Type B pancreatic cell (in vitro differentiated cells): Measurements from ENCODE around the gene PTCH1. TPM values are rescaled to one million over a fixed set of nuclear protein-coding genes. Genes with fewer than 3 reads are reported as not detected.

ENCODE experiments used
- DNase-seq: peaks from one replicate; pipeline ENCODE4 v3.0.0; 2021; ENCODE audit warnings: mixed read lengths; ENCODE audit not compliant: unreplicated experiment; ENCODE audit errors: extremely low spot score
- H3K27ac Mint-ChIP-seq: 2 replicates; pipeline ENCODE4 v1.8.0; 2021; ENCODE audit warnings: mild to moderate bottlenecking, mixed read lengths
- H3K27me3 Mint-ChIP-seq: 2 replicates; pipeline ENCODE4 v1.8.0; 2021; ENCODE audit warnings: mixed read lengths
- H3K36me3 Mint-ChIP-seq: 2 replicates; pipeline ENCODE4 v1.8.0; 2021; ENCODE audit warnings: mixed read lengths
- H3K4me1 Mint-ChIP-seq: one replicate; pipeline ENCODE4 v1.8.0; 2021; ENCODE audit warnings: mixed read lengths; ENCODE audit not compliant: unreplicated experiment
- H3K4me3 Mint-ChIP-seq: 2 replicates; pipeline ENCODE4 v1.8.0; 2021; ENCODE audit warnings: mild to moderate bottlenecking, mixed read lengths
- H3K9me3 Mint-ChIP-seq: 2 replicates; pipeline ENCODE4 v1.8.0; 2021; ENCODE audit warnings: mixed read lengths
- total RNA-seq: library from RNA; stranded (reverse); gene quantifications from 2 replicates; pipeline ENCODE4 v1.2.1, GENCODE V29; 2021; ENCODE audit warnings: low replicate concordance
- TF ChIP-seq, protein P1 (sequence below): fragments of 200-600 bp; sonication (generic); conservative IDR thresholded peaks from 2 replicates; pipeline ENCODE4 v1.5.0; 2021; ENCODE audit warnings: antibody characterized with exemption, mild to moderate bottlenecking

Gene PTCH1
- total RNA-seq, 1 donor from 2014 or later, result 123 TPM

DNA sequence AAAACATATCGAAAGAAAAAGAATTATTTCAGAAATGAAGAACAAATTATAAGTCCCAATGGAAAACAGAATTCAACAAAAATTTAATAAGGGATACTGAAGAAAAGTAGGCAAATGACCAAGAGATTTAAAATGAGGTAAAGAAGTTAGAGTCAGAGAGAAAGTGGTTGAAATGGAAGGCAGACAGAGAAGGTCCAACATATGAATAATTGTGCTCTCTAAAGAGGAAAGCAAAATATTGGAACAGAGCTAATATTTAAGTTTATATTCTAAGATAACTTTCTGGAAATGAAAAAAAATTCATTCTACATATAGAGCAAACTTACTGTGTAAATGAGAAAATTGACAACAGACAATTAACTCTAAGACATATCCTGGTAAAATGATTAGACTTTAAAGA is 94.1 kb downstream of the PTCH1 start:
- Mint-ChIP-seq H3K4me3 (peak overlapping the region; percentile 39), H3K4me1 (peaks cover 6% of the 10 kb centered on the region), H3K36me3 (peaks cover 23% of the 10 kb centered on the region), H3K9me3 (peaks cover 16% of the 10 kb centered on the region), H3K27ac (no peak overlapping the region), H3K27me3 (no peaks in the 10 kb centered on the region)
- no peak for DNase-seq
- TF ChIP-seq, protein P1, sequence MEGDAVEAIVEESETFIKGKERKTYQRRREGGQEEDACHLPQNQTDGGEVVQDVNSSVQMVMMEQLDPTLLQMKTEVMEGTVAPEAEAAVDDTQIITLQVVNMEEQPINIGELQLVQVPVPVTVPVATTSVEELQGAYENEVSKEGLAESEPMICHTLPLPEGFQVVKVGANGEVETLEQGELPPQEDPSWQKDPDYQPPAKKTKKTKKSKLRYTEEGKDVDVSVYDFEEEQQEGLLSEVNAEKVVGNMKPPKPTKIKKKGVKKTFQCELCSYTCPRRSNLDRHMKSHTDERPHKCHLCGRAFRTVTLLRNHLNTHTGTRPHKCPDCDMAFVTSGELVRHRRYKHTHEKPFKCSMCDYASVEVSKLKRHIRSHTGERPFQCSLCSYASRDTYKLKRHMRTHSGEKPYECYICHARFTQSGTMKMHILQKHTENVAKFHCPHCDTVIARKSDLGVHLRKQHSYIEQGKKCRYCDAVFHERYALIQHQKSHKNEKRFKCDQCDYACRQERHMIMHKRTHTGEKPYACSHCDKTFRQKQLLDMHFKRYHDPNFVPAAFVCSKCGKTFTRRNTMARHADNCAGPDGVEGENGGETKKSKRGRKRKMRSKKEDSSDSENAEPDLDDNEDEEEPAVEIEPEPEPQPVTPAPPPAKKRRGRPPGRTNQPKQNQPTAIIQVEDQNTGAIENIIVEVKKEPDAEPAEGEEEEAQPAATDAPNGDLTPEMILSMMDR, result no peak

DNA sequence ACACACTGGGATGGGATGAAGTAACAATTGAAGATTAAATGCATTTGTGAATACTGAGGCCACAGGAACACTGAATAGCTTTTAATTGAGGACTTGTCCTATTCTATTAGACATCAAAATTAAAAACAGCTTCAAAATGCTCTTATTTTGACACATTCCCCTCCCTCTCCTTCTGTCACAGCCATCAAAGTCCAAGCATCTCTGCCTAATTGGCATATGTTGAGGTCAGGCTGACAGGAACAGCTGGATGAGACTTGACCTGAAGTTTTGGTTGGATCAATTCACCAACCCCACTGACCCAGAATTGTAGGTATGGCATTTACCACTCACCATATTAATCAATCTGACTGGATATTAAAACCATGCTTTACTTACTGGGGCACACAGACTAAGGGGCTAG is 96.3 kb downstream of the PTCH1 start:
- TF ChIP-seq, protein P1, result no peak
- Mint-ChIP-seq H3K27me3 (no peaks in the 10 kb centered on the region), H3K36me3 (peaks cover 23% of the 10 kb centered on the region)

GRCh38 chr9:95419444-95419843 is 97.3 kb downstream of the PTCH1 start:
- H3K9me3 Mint-ChIP-seq, result peaks cover 16% of the 10 kb centered on the region
- no peak overlapping the region for H3K27ac Mint-ChIP-seq
- no peak overlapping the region for H3K4me3 Mint-ChIP-seq
- no peak for DNase-seq
- H3K36me3 Mint-ChIP-seq, result peaks cover 23% of the 10 kb centered on the region
- no peaks in the 10 kb centered on the region for H3K4me1 Mint-ChIP-seq
- TF ChIP-seq, protein P1, result no peak
- H3K27me3 Mint-ChIP-seq, result no peaks in the 10 kb centered on the region

More for the DNA sequence above, 96.3 kb downstream of the PTCH1 start:
- H3K4me3 Mint-ChIP-seq, result no peak overlapping the region
- peaks cover 16% of the 10 kb centered on the region for H3K9me3 Mint-ChIP-seq
- no peak overlapping the region for H3K27ac Mint-ChIP-seq
- no peak for DNase-seq
- no peaks in the 10 kb centered on the region for H3K4me1 Mint-ChIP-seq

- H3K4me1 Mint-ChIP-seq, result peaks cover 16% of the 10 kb centered on the region
- H3K27ac Mint-ChIP-seq, result no peak overlapping the region
- H3K36me3 Mint-ChIP-seq, result peaks cover 3% of the 10 kb centered on the region
- TF ChIP-seq, protein P1, result no peak
- DNase-seq, result no peak
- no peaks in the 10 kb centered on the region for H3K9me3 Mint-ChIP-seq
- no peak overlapping the region for H3K4me3 Mint-ChIP-seq
- no peaks in the 10 kb centered on the region for H3K27me3 Mint-ChIP-seq
These were observed 101.6 kb downstream of the PTCH1 start for GRCh38 chr9:95415158-95415557.

DNA sequence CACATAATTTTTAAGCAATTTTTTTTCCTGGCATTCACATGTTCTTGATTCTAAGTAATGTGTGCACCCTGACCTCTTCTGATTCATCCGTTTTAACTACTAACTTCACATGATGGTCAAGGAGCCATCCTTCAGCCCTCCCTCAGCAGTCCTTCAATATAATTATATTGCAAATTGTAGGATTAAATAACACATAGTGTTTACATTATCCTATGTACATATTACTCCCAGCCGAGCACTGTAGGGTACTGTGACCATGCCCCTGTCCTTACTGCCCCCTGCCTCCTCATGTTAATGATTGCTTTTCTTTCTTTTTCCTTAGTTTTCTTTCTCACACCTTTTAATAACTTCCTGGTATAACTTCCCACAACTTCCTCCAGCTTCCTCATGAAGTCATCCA is 103.0 kb downstream of the PTCH1 start:
- Mint-ChIP-seq H3K36me3 (peaks cover 3% of the 10 kb centered on the region), H3K27me3 (no peaks in the 10 kb centered on the region), H3K4me1 (peaks cover 22% of the 10 kb centered on the region), H3K9me3 (peaks cover 4% of the 10 kb centered on the region), H3K4me3 (no peak overlapping the region), H3K27ac (no peak overlapping the region)
- TF ChIP-seq, protein P1, result no peak
- DNase-seq, result no peak
